ENCODE measurements around the gene RNASE8.

- TF ChIP-seq CTCF (IDR thresholded peaks at IDR 0.05) (no peak), STAT6 (CRISPR knock-in tag; conservative IDR thresholded peaks at IDR 0.05; ENCODE audit: low read depth) (no peak), MAX (CRISPR knock-in tag; IDR thresholded peaks at IDR 0.05) (no peak), ZBTB43 (CRISPR knock-in tag; IDR thresholded peaks at IDR 0.05) (no peak), NR2C2 (CRISPR knock-in tag; IDR thresholded peaks at IDR 0.05) (no peak), ATF3 (CRISPR knock-in tag; conservative IDR thresholded peaks at IDR 0.05) (no peak), FOXJ3 (CRISPR knock-in tag; IDR thresholded peaks at IDR 0.05; ENCODE audit: borderline replicate concordance) (no peak), ZNF232 (CRISPR knock-in tag; IDR thresholded peaks at IDR 0.05) (no peak), ZMAT4 (CRISPR knock-in tag; IDR thresholded peaks at IDR 0.05) (no peak)
These were observed 3.4 kb upstream of the RNASE8 start for GRCh38 chr14:21054123-21054767.

Measured in WTC11 (cell line).